H9 (cell line): ENCODE results near the gene MPST. TPM values are rescaled to one million over a fixed set of nuclear protein-coding genes. Genes with fewer than 3 reads are reported as not detected.
A peak's percentile ranks its signal among the peaks of the same experiment; 100 is the strongest.

Experiments
- DNase-seq: peaks from one replicate; pipeline ENCODE4 v3.0.0-alpha.2; 2017
- H2AFZ ChIP-seq: one replicate; pipeline ENCODE4 v1.6.1; 2013; ENCODE audit warnings: mild to moderate bottlenecking, low read length, control low read depth, moderate library complexity
- H2AK5ac ChIP-seq: 2 replicates; pipeline ENCODE4 v1.6.1; 2013; ENCODE audit warnings: low read length, control low read depth, mixed read lengths; ENCODE audit not compliant: insufficient read length
- H2BK120ac ChIP-seq: one replicate; pipeline ENCODE4 v1.6.1; 2013; ENCODE audit warnings: low read depth, mild to moderate bottlenecking, low read length, control low read depth, inconsistent platforms; ENCODE audit not compliant: poor library complexity, severe bottlenecking
- H2BK12ac ChIP-seq: 2 replicates; pipeline ENCODE4 v1.6.1; 2013; ENCODE audit warnings: low read length, control low read depth, mixed read lengths, low read depth; ENCODE audit not compliant: insufficient read length
- H2BK15ac ChIP-seq: 2 replicates; pipeline ENCODE4 v1.6.1; 2013; ENCODE audit warnings: low read depth, low read length, control low read depth
- H2BK20ac ChIP-seq: one replicate; pipeline ENCODE4 v1.6.1; 2013; ENCODE audit warnings: low read depth, mild to moderate bottlenecking, low read length, control low read depth, inconsistent platforms; ENCODE audit not compliant: poor library complexity, severe bottlenecking
- H2BK5ac ChIP-seq: 2 replicates; pipeline ENCODE4 v1.6.1; 2013; ENCODE audit warnings: low read length, control low read depth, mixed read lengths; ENCODE audit not compliant: insufficient read length
- H3K14ac ChIP-seq: 2 replicates; pipeline ENCODE4 v1.6.1; 2013; ENCODE audit warnings: low read length, control low read depth; ENCODE audit not compliant: insufficient read depth
- H3K18ac ChIP-seq: 2 replicates; pipeline ENCODE4 v1.6.1; 2013; ENCODE audit warnings: low read depth, mild to moderate bottlenecking, mixed read lengths, low read length, control low read depth; ENCODE audit not compliant: insufficient read length
- H3K23ac ChIP-seq: 2 replicates; pipeline ENCODE4 v1.6.1; 2013; ENCODE audit warnings: low read length, control low read depth, mixed read lengths, low read depth; ENCODE audit not compliant: insufficient read length
- H3K23me2 ChIP-seq: 2 replicates; pipeline ENCODE4 v1.6.1; 2013; ENCODE audit warnings: low read depth, mild to moderate bottlenecking, mixed read lengths, low read length, control low read depth; ENCODE audit not compliant: insufficient read length, poor library complexity, severe bottlenecking
- H3K27ac ChIP-seq: 2 replicates; pipeline ENCODE4 v1.5.1; 2013; ENCODE audit warnings: low read length, control low read depth, mixed read lengths, low read depth; ENCODE audit not compliant: insufficient read length
- H3K27me3 ChIP-seq: 2 replicates; pipeline ENCODE4 v1.6.1; 2013; ENCODE audit warnings: low read length, control low read depth, inconsistent platforms; ENCODE audit not compliant: insufficient read depth
- H3K4ac ChIP-seq: 2 replicates; pipeline ENCODE4 v1.6.1; 2013; ENCODE audit warnings: low read depth, mild to moderate bottlenecking, control low read depth, inconsistent platforms, low read length, moderate library complexity
- H3K4me1 ChIP-seq: 2 replicates; pipeline ENCODE4 v1.6.1; 2013; ENCODE audit warnings: low read length, control low read depth, inconsistent platforms; ENCODE audit not compliant: insufficient read depth
- H3K4me2 ChIP-seq: 2 replicates; pipeline ENCODE4 v1.6.1; 2013; ENCODE audit warnings: low read length, control low read depth, mixed read lengths; ENCODE audit not compliant: insufficient read length, insufficient read depth
- H3K56ac ChIP-seq: 2 replicates; pipeline ENCODE4 v1.6.1; 2013; ENCODE audit warnings: low read depth, mild to moderate bottlenecking, mixed read lengths, low read length, control low read depth; ENCODE audit not compliant: insufficient read length
- H3K79me1 ChIP-seq: 2 replicates; pipeline ENCODE4 v1.6.1; 2013; ENCODE audit warnings: low read depth, mild to moderate bottlenecking, moderate library complexity, low read length, control low read depth, inconsistent platforms; ENCODE audit not compliant: insufficient read depth, poor library complexity, severe bottlenecking
- H3K79me2 ChIP-seq: 2 replicates; pipeline ENCODE4 v1.6.1; 2013; ENCODE audit warnings: low read length, control low read depth, inconsistent platforms; ENCODE audit not compliant: insufficient read depth
- H3K9ac ChIP-seq: 2 replicates; pipeline ENCODE4 v1.6.1; 2013; ENCODE audit warnings: low read length, control low read depth, mixed read lengths; ENCODE audit not compliant: insufficient read length; ENCODE audit errors: extremely low read depth
- H3K9me3 ChIP-seq: one replicate; pipeline ENCODE4 v1.6.1; 2013; ENCODE audit warnings: low read depth, low read length, inconsistent platforms; ENCODE audit not compliant: control insufficient read depth
- H3T11ph ChIP-seq: one replicate; pipeline ENCODE4 v1.6.1; 2013; ENCODE audit warnings: mild to moderate bottlenecking, low read length, control low read depth, inconsistent platforms
- H4K20me1 ChIP-seq: one replicate; pipeline ENCODE4 v1.6.1; 2013; ENCODE audit not compliant: control insufficient read depth, insufficient read length, insufficient read depth
- H4K5ac ChIP-seq: 2 replicates; pipeline ENCODE4 v1.6.1; 2013; ENCODE audit warnings: low read depth, mild to moderate bottlenecking, mixed read lengths, low read length, control low read depth; ENCODE audit not compliant: insufficient read length
- H4K8ac ChIP-seq: replicated peaks from 2 replicates; pipeline ENCODE4 v1.6.1; 2013; ENCODE audit warnings: low read length, control low read depth, mixed read lengths, low read depth; ENCODE audit not compliant: insufficient read length
- H4K91ac ChIP-seq: 2 replicates; pipeline ENCODE4 v1.6.1; 2013; ENCODE audit warnings: low read depth, mild to moderate bottlenecking, moderate library complexity, mixed read lengths, low read length, control low read depth; ENCODE audit not compliant: insufficient read length
- H3K27ac Mint-ChIP-seq, 3 experiments: 2 replicates in 2 of 3; 3 replicates in 1 of 3; pipeline ENCODE4 v1.8.0; 2020 to 2021; ENCODE audit warnings: mixed read lengths in 3 of 3, mild to moderate bottlenecking in 1 of 3, moderate library complexity in 1 of 3
- H3K27me3 Mint-ChIP-seq: 2 replicates; pipeline ENCODE4 v1.8.0; 2021; ENCODE audit warnings: low read depth, mild to moderate bottlenecking, moderate library complexity, mixed read lengths
- H3K36me3 Mint-ChIP-seq, 3 experiments: 2 replicates in 2 of 3; 3 replicates in 1 of 3; pipeline ENCODE4 v1.8.0; 2020 to 2021; ENCODE audit warnings: low read depth in 3 of 3, mixed read lengths in 3 of 3; ENCODE audit not compliant: insufficient read depth in 1 of 3
- H3K4me1 Mint-ChIP-seq, 2 experiments: 2 replicates each; pipeline ENCODE4 v1.8.0; 2020; ENCODE audit warnings: mixed read lengths in 2 of 2
- H3K4me3 Mint-ChIP-seq, 2 experiments: 2 replicates in 1 of 2; 3 replicates in 1 of 2; pipeline ENCODE4 v1.8.0; 2020 to 2021; ENCODE audit warnings: mild to moderate bottlenecking in 2 of 2, mixed read lengths in 2 of 2, moderate library complexity in 1 of 2
- H3K9me3 Mint-ChIP-seq, 2 experiments: 2 replicates in 1 of 2; 3 replicates in 1 of 2; pipeline ENCODE4 v1.8.0; 2020; ENCODE audit warnings: mild to moderate bottlenecking in 2 of 2, mixed read lengths in 2 of 2, moderate library complexity in 1 of 2
- WGBS: extraction: QIAGEN DNeasy Blood & Tissue Kit; methylation state at CpG from one replicate; pipeline ENCODE4 v1.1.7; 2013; ENCODE audit warnings: missing lambda C conversion rate, low lambda C conversion rate, mixed read lengths; ENCODE audit not compliant: insufficient read length; ENCODE audit errors: extremely low coverage; 5-methylcytosine and 5-hydroxymethylcytosine counted together
- total RNA-seq: library from RNA; stranded (reverse); gene quantifications from 2 replicates; pipeline ENCODE4 v1.2.1, GENCODE V29; 2021
- TF ChIP-seq, protein P1 (sequence below): fragments of 200-600 bp; sonication (generic); conservative IDR thresholded peaks from 3 replicates; pipeline ENCODE4 v1.8.0; 2021; ENCODE audit warnings: antibody characterized with exemption, mild to moderate bottlenecking

Gene MPST
- total RNA-seq, 1 experiment from 2014 or later: 70.5 TPM

DNA sequence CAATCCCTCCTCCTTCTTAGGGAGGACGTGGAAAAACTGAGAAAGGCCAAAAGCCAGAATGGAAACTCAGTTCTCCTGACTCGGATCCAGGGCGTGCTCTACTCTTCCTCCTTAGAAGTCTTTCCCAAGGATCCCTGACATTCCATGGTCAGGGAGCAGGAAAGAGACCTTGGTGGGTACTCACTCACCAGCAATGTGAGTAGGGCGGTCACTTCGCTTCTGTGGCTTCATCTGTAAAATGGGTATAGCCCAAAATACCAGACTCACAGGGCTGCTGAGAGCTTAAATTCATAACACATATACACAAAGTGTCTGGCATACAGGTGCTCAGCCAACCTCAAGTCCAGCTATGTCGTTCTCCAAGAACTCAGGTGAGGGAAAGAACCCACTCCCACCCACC is 31.4 kb downstream of the MPST start:
- Histone ChIP-seq H3K27me3 (no peaks in the 10 kb centered on the region), H3K23ac (no peak overlapping the region), H2BK20ac (no peak overlapping the region), H3K79me1 (no peaks in the 10 kb centered on the region), H2AK5ac (no peak overlapping the region), H3K79me2 (no peaks in the 10 kb centered on the region), H4K91ac (no peak overlapping the region), H3K9me3 (no peaks in the 10 kb centered on the region), H2BK12ac (no peak overlapping the region), H3K27ac (no peak overlapping the region), H3K18ac (no peak overlapping the region), H3K4me1 (no peaks in the 10 kb centered on the region), H3T11ph (no peak overlapping the region), H4K5ac (no peak overlapping the region), H3K4ac (no peak overlapping the region), H2BK5ac (no peak overlapping the region), H3K23me2 (peaks cover 5% of the 10 kb centered on the region), H3K4me2 (peak overlapping the region; percentile 25), H4K20me1 (no peaks in the 10 kb centered on the region), H2AFZ (no peak overlapping the region), H3K14ac (no peak overlapping the region), H3K9ac (no peak overlapping the region), H3K56ac (no peak overlapping the region), H2BK120ac (no peak overlapping the region), H2BK15ac (no peak overlapping the region), H4K8ac (no peak overlapping the region)
- TF ChIP-seq, protein P1, sequence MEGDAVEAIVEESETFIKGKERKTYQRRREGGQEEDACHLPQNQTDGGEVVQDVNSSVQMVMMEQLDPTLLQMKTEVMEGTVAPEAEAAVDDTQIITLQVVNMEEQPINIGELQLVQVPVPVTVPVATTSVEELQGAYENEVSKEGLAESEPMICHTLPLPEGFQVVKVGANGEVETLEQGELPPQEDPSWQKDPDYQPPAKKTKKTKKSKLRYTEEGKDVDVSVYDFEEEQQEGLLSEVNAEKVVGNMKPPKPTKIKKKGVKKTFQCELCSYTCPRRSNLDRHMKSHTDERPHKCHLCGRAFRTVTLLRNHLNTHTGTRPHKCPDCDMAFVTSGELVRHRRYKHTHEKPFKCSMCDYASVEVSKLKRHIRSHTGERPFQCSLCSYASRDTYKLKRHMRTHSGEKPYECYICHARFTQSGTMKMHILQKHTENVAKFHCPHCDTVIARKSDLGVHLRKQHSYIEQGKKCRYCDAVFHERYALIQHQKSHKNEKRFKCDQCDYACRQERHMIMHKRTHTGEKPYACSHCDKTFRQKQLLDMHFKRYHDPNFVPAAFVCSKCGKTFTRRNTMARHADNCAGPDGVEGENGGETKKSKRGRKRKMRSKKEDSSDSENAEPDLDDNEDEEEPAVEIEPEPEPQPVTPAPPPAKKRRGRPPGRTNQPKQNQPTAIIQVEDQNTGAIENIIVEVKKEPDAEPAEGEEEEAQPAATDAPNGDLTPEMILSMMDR: no peak
- Mint-ChIP-seq H3K4me1 (peaks cover 4 to 12% of the 10 kb centered on the region in 2 experiments), H3K27ac (no peak overlapping the region; a peak in 1 of 7 replicates), H3K36me3 (peaks cover 0 to 18% (median 0%) of the 10 kb centered on the region in 3 experiments; a peak in 5 of 7 replicates), H3K9me3 (no peaks in the 10 kb centered on the region; a peak in 1 of 5 replicates), H3K27me3 (peaks cover 18% of the 10 kb centered on the region), H3K4me3 (peak overlapping the region; percentile 71 to 84)
- DNase-seq: no peak
- WGBS: no CpG with 5 or more reads among the region's 6 CpGs
